OCI-LY1 (cell line): ENCODE results near the gene LGI2.

ENCODE experiments used
- H2AFZ ChIP-seq: fragments of 200-600 bp; sonication (generic), shearing (Covaris generic); 2 replicates; pipeline ENCODE4 v1.6.0; 2014; ENCODE audit warnings: antibody characterized with exemption, mild to moderate bottlenecking, low read length
- H3F3A ChIP-seq: fragments of 200-600 bp; sonication (generic), shearing (Covaris generic); 2 replicates; pipeline ENCODE4 v1.6.0; 2014; ENCODE audit warnings: mild to moderate bottlenecking, antibody characterized with exemption, low read length, moderate library complexity; ENCODE audit not compliant: insufficient read depth
- H3K27ac ChIP-seq: fragments of 200-600 bp; sonication (generic); 2 replicates; pipeline ENCODE4 v1.5.1; 2014; ENCODE audit warnings: low read length, mixed run types, mild to moderate bottlenecking, low read depth; ENCODE audit not compliant: poor library complexity, severe bottlenecking
- H3K27me3 ChIP-seq: fragments of 200-600 bp; sonication (generic); 2 replicates; pipeline ENCODE4 v1.6.0; 2014; ENCODE audit warnings: antibody characterized with exemption, mild to moderate bottlenecking, low read length, moderate library complexity; ENCODE audit not compliant: insufficient read depth
- H3K36me3 ChIP-seq: fragments of 200-600 bp; sonication (generic); 2 replicates; pipeline ENCODE4 v1.6.1; 2014; ENCODE audit warnings: mild to moderate bottlenecking, antibody characterized with exemption, low read length, moderate library complexity, mixed read lengths; ENCODE audit not compliant: insufficient read depth
- H3K4me1 ChIP-seq: fragments of 200-600 bp; sonication (generic); 2 replicates; pipeline ENCODE4 v1.5.1; 2014; ENCODE audit warnings: mild to moderate bottlenecking, low read length, moderate library complexity; ENCODE audit not compliant: insufficient read depth, severe bottlenecking
- H3K4me2 ChIP-seq: fragments of 200-600 bp; sonication (generic), shearing (Covaris generic); 2 replicates; pipeline ENCODE4 v1.6.1; 2014; ENCODE audit warnings: low read length
- H3K4me3 ChIP-seq: fragments of 200-600 bp; sonication (generic); 2 replicates; pipeline ENCODE4 v1.5.1; 2014; ENCODE audit warnings: low read length, low read depth, mild to moderate bottlenecking, mixed read lengths; ENCODE audit not compliant: poor library complexity, severe bottlenecking
- H3K79me2 ChIP-seq: fragments of 200-600 bp; shearing (Covaris generic); 2 replicates; pipeline ENCODE4 v1.6.1; 2016; ENCODE audit warnings: mixed run types, low read length, mixed read lengths; ENCODE audit not compliant: insufficient read depth
- H3K9ac ChIP-seq: fragments of 200-600 bp; sonication (generic), shearing (Covaris generic); 2 replicates; pipeline ENCODE4 v1.6.1; 2014; ENCODE audit warnings: mild to moderate bottlenecking, low read length, mixed read lengths
- H3K9me2 ChIP-seq: fragments of 200-600 bp; sonication (generic), shearing (Covaris generic); 2 replicates; pipeline ENCODE4 v1.6.1; 2014; ENCODE audit warnings: low read depth, mild to moderate bottlenecking, low read length, mixed read lengths
- H3K9me3 ChIP-seq: fragments of 200-600 bp; shearing (Covaris generic); 2 replicates; pipeline ENCODE4 v1.6.1; 2014; ENCODE audit warnings: low read length, mixed read lengths
- H4K20me1 ChIP-seq: fragments of 200-600 bp; sonication (generic), shearing (Covaris generic); 2 replicates; pipeline ENCODE4 v1.6.0; 2016; ENCODE audit warnings: mild to moderate bottlenecking, low read length; ENCODE audit not compliant: insufficient read depth
- EZH2 ChIP-seq: fragments of 200-600 bp; sonication (generic), shearing (Covaris generic); IDR thresholded peaks from 2 replicates; pipeline ENCODE4 v1.8.0; 2017; ENCODE audit warnings: borderline replicate concordance, mixed run types, mild to moderate bottlenecking, antibody characterized with exemption, low read length, moderate library complexity, mixed read lengths
- TF ChIP-seq, protein P1 (sequence below): fragments of 200-600 bp; sonication (generic), shearing (Covaris generic); IDR thresholded peaks from 2 replicates; pipeline ENCODE4 v1.5.1; 2017; ENCODE audit warnings: mild to moderate bottlenecking, antibody characterized with exemption, low read length, moderate library complexity, mixed read lengths

LGI2 gene

GRCh38 chr4:24965627-24966026 is 65.1 kb downstream of the LGI2 start:
- Histone ChIP-seq H3K9me2 (no peaks in the 10 kb centered on the region), H3K9me3 (no peaks in the 10 kb centered on the region), H3K4me2 (no peak overlapping the region), H3K4me1 (no peaks in the 10 kb centered on the region), H3K36me3 (no peaks in the 10 kb centered on the region), H3K27me3 (no peaks in the 10 kb centered on the region), H4K20me1 (no peaks in the 10 kb centered on the region), H2AFZ (no peak overlapping the region), H3K9ac (no peak overlapping the region), H3F3A (no peaks in the 10 kb centered on the region), H3K79me2 (no peaks in the 10 kb centered on the region), H3K27ac (no peak overlapping the region), H3K4me3 (no peak overlapping the region)
- TF ChIP-seq, protein P1, sequence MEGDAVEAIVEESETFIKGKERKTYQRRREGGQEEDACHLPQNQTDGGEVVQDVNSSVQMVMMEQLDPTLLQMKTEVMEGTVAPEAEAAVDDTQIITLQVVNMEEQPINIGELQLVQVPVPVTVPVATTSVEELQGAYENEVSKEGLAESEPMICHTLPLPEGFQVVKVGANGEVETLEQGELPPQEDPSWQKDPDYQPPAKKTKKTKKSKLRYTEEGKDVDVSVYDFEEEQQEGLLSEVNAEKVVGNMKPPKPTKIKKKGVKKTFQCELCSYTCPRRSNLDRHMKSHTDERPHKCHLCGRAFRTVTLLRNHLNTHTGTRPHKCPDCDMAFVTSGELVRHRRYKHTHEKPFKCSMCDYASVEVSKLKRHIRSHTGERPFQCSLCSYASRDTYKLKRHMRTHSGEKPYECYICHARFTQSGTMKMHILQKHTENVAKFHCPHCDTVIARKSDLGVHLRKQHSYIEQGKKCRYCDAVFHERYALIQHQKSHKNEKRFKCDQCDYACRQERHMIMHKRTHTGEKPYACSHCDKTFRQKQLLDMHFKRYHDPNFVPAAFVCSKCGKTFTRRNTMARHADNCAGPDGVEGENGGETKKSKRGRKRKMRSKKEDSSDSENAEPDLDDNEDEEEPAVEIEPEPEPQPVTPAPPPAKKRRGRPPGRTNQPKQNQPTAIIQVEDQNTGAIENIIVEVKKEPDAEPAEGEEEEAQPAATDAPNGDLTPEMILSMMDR = no peak
- no peak for TF ChIP-seq EZH2

DNA sequence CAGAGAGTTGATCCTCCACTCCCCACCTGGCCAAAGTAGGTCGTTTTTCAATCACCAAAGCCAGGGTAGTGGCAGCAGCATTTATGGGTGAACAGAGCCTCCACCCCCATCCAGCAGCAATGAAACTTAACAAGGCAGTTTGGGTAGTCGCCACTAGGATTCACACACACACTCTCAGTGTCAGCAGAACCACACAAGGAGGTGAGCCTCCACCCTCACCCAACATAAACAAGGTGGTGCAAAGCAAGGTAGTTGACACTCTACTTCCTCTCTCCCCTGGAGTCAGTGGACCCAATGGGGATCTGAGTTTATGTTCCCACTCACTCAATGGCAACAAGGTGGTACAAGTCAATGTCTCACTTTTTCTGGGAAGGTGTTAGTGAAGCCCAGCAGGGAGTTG is 67.5 kb downstream of the LGI2 start:
- no peaks in the 10 kb centered on the region for H3F3A ChIP-seq
- H3K9me3 ChIP-seq = no peaks in the 10 kb centered on the region
- H3K27me3 ChIP-seq = no peaks in the 10 kb centered on the region
- no peak overlapping the region for H3K4me3 ChIP-seq
- H3K79me2 ChIP-seq = no peaks in the 10 kb centered on the region
- H3K9ac ChIP-seq = no peak overlapping the region
- H3K4me2 ChIP-seq = no peak overlapping the region
- no peak overlapping the region for H3K27ac ChIP-seq
- H3K4me1 ChIP-seq = no peaks in the 10 kb centered on the region
- TF ChIP-seq EZH2 = no peak
- TF ChIP-seq, protein P1 = no peak
- H2AFZ ChIP-seq = no peak overlapping the region
- H3K9me2 ChIP-seq = no peaks in the 10 kb centered on the region
- H3K36me3 ChIP-seq = no peaks in the 10 kb centered on the region
- H4K20me1 ChIP-seq = no peaks in the 10 kb centered on the region

DNA sequence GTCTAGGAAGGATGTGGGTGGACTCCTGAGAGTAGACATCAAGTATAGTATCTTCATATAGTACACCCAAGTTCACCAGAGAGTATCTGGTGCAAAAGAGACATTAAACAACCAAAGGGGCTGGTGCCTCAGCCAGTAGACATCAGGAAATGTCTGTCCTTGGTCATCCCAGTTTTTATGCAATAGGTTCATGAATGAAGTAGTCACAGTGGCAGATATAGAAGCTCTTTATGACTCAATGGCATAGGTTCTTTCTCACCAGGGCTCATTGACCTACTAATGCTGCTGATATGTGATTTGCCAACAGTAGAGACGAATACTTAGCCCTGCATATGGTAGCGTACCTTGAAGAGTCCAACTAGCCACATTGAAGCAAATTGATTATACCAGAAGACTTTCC is 72.9 kb downstream of the LGI2 start:
- H3K79me2 ChIP-seq = no peaks in the 10 kb centered on the region
- no peak overlapping the region for H3K27ac ChIP-seq
- no peaks in the 10 kb centered on the region for H3K9me3 ChIP-seq
- H4K20me1 ChIP-seq = no peaks in the 10 kb centered on the region
- H3K4me3 ChIP-seq = no peak overlapping the region
- H3K9ac ChIP-seq = no peak overlapping the region
- no peak overlapping the region for H2AFZ ChIP-seq
- no peaks in the 10 kb centered on the region for H3K4me1 ChIP-seq
- no peaks in the 10 kb centered on the region for H3K9me2 ChIP-seq
- no peaks in the 10 kb centered on the region for H3K36me3 ChIP-seq
- no peak for TF ChIP-seq EZH2
- no peaks in the 10 kb centered on the region for H3F3A ChIP-seq
- no peaks in the 10 kb centered on the region for H3K27me3 ChIP-seq
- H3K4me2 ChIP-seq = no peak overlapping the region

GRCh38 chr4:24956763-24957162 is 74.0 kb downstream of the LGI2 start:
- Histone ChIP-seq H3K36me3 (no peaks in the 10 kb centered on the region), H3K4me2 (no peak overlapping the region), H3K27me3 (no peaks in the 10 kb centered on the region), H4K20me1 (no peaks in the 10 kb centered on the region), H3K9me3 (no peaks in the 10 kb centered on the region), H3K27ac (no peak overlapping the region), H3K4me1 (no peaks in the 10 kb centered on the region), H3F3A (no peaks in the 10 kb centered on the region), H3K4me3 (no peak overlapping the region), H2AFZ (no peak overlapping the region), H3K79me2 (no peaks in the 10 kb centered on the region), H3K9ac (no peak overlapping the region), H3K9me2 (no peaks in the 10 kb centered on the region)
- no peak for TF ChIP-seq EZH2
- TF ChIP-seq, protein P1 = no peak
